Stimulated activated CD4-positive, alpha-beta T cell treated with anti-CD3 and anti-CD28 coated beads, Interleukin-4, amount 100 ng/mL, for 48 hours (primary cell): ENCODE results near the gene OR10T2.
"Not testable (repeated sequence)": the region's sequence is repeated elsewhere in the genome, so short reads cannot be mapped to it uniquely, and the experiment has no call there.

ENCODE experiments used
- DNase-seq, 2 donors: peaks; one replicate each; pipeline ENCODE4 v3.0.0-alpha.2; 2020; ENCODE audit warnings: low read depth in 2 of 2

The OR10T2 gene, protein sequence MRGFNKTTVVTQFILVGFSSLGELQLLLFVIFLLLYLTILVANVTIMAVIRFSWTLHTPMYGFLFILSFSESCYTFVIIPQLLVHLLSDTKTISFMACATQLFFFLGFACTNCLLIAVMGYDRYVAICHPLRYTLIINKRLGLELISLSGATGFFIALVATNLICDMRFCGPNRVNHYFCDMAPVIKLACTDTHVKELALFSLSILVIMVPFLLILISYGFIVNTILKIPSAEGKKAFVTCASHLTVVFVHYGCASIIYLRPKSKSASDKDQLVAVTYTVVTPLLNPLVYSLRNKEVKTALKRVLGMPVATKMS

DNA sequence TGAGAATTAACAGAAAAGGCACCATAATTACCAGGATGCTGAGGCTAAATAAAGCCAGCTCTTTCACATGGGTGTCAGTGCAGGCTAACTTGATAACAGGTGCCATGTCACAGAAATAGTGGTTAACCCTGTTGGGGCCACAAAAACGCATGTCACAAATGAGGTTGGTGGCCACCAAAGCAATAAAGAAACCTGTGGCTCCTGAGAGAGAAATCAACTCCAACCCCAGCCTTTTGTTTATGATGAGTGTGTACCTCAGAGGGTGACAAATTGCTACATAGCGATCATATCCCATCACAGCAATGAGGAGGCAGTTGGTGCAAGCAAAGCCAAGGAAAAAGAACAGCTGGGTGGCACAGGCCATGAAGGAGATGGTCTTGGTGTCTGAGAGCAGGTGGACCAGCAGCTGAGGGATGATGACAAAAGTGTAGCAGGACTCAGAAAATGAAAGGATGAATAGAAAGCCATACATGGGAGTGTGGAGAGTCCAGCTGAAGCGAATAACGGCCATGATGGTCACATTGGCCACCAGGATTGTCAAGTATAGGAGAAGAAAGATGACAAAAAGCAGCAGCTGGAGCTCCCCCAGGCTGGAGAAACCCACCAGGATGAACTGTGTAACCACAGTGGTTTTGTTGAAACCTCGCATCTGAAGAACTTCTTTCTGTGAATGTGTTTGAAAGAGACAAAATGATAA, at the start of gene OR10T2:
Gene OR10T2 (minus strand): TSS at position 649 of the 697 bp plus-strand sequence. CDS start 0 bp downstream, at position 649.
- DNase-seq, result no peak

DNA sequence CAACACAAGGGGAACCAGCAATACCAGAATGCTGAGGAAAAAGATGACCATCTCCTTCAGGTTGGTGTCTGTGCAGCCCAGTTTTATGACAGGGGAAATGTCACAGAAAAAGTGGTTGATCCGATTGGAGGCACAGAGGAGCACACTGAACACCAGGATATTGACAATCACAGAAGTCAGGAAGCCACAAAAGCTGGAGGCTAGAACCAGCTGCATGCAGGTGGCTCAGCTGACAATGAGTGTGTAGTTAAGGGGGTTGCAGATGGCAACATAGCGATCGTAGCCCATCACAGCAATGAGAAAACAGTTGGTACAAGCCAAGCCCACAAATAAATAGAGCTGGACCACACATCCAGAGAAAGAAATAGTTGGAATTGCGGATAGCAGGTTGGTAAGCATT, 46.1 kb upstream of the OR10T2 start:
- no peak for DNase-seq

DNA sequence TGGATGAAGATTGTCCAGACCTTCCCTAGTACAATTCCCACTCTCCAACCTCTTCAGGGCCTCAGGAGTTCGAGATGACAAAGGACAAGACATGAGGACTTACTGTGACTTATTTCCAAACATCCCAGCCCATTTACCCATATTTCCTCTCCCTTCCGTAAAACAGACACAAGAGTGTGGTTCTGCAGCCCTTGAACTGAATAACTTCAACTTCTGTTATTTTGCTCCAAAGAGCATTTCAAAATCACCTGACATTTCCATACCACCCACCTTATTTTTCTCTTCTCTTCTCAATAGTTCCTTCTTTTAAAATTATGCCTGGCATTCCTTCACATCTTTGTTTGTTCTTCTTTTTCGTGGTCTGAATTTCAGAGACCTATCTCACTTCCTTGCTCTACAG, 35.5 kb upstream of the OR10T2 start:
- DNase-seq, result no peak

DNA sequence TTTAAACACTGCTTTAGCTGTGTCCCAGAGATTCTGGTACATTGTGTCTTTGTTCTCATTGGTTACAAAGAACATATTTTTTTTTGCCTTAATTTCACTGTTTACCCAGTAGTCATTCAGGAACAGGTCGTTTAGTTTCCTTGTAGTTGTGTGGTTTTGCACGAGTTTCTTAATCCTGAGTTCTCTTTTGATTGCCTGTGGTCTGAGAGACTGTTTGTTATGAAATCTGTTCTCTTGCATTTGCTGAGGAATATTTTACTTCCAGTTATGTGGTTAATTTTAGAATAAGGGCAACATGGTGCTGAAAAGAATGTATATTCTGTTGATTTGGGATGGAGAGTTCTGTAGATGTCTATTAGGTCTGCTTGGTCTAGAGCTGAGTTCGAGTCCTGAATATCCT, 30.9 kb upstream of the OR10T2 start:
- not testable (repeated sequence) for DNase-seq

DNA sequence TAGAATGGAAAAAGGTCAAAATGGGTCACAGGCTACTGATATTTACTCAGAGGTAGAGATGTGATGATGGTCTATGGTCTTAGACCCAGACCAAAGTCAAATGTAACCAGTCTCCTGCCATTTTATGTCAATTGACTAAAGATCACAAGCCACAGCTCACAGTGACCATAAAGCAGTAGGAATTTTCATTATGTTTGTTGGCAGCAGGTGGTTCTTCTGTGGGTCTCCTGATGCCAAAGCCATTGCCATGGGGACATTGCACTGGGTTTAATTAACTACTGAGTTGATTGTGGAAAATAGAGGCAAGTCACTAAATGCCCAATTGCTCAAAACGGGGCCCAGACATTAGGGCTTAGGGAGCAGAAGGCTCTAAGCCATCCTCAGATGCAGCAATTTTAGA, 26.9 kb upstream of the OR10T2 start, which contains the start of gene OR10K2:
Gene OR10K2 (minus strand): TSS at position 101 of the 400 bp plus-strand sequence. CDS start 5,371 bp downstream, outside the sequence.
- no peak for DNase-seq

DNA sequence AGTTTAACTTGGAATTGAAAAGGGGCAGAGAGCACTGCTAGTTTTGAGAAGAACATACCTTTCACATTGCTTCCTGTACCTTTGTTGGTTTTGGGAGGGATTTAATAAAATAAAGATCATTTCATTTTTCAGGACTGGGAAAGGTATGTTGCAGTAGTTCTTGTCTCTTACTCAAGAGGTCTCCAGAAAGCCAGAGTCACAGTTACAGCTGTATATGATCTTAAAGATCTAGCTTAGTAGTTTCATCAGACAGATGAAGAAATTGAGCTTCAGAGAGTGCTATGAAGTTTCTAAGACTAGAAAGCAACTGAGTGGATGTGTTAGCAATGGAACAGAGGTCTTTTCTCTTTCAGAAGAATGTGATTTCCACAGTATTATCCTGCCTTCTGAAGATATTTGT, 25.8 kb upstream of the OR10T2 start:
- no peak for DNase-seq

DNA sequence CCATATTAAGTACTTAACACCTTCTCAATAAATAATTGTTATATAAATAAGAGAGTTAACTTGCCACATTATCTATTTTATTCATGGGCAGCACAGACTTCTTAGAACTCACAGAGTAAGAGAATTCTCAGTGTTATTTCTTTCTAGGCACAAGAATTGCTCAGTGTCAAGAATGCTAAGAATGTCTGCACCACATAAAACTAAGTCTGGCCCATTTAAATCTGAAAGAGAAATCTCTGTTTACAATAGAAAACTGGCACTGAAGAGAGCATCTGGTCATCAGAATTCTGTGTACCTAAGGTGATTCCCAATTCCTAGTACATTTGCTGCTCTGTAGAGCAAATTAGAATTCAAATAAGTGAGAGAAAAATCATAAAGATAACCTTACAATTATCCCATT, 22.9 kb upstream of the OR10T2 start:
- DNase-seq, result no peak

DNA sequence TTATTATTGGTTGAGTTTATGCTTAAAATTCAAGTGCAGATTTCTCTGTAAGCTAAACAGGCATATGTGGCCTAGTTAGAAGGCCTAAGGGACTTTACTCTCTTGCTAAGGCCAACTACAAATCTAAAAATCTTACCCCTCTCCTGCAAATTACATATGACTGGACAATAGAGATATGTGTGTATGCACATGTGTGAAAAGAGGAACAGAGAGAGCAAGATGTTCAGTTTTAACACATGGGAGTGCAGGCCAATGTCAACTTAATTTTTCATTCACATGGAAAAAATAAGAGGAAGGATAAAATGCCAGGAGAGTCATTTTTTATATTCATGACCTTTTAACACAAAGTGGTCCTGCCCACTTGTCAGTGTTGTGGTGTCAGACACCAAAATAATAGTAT, 18.3 kb upstream of the OR10T2 start:
- no peak for DNase-seq

DNA sequence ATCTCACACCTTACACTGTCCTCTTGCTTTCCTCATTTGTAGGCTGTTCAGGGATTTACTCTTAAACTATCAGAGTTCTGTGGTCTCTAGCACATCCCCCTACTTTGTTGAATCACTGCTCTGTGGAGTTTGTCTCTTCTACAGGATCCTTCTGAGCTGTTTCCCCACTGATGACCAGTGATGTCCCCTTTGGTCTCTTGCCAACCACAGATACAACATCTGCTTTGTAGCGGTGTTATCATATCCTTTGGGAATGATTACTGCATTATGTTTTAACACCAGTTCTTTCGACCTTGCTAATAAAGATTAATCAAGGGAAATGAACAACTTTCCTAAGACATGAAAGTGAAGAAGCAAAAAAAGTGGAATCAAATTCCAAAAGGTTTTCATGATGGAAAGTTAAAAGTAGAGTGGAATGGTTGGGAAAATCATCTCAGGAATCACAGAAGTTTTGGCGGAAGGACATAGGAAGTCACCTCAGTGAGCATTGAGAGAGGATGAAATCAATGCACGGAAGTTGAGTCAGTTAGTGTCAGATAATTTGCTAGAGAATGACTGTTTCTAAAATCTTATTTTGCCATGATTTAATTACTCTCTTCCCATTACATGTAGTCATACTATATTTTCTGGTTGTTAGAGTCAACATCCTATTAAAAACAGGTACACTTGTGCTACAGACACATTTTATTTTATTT, 15.5 kb upstream of the OR10T2 start:
- DNase-seq, result no peak

DNA sequence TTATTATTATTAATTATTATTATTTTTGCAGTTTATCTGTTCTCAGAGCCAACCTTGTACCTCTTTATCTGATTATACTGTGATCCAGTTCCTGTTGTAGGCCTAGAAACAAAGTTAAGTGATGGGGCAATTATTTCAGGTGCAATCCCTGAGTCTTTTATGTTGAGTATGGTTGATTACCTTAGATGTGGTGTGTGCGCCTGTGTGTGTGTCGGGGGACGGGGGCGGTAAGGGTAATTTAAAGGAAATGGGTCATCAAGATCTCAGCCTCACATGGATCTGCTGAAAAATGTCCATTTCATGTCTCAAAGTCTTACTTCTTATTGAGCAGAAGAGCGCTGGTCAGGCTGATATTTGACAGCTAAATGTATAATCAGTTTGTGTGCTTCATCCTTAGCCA, 7.8 kb upstream of the OR10T2 start:
- DNase-seq, result no peak

DNA sequence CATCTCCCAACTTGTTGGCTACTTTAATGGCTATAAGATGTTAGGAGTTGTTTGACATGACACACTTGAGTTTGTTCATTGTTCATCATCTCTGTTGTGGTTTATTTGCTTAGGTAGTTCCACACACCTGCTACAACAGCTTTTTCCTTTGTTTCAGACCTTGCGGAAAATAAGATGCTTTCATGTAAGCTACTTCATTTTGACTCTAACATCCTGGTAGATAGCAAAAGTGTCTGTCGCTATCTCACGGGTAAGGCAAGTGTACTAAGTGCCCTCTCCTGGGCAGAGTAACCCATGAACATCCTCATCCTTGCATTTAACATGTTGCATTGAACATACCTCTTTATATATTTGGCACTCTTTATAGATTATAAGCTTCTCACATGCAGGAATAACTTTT, 1.6 kb upstream of the OR10T2 start:
- DNase-seq, result no peak

DNA sequence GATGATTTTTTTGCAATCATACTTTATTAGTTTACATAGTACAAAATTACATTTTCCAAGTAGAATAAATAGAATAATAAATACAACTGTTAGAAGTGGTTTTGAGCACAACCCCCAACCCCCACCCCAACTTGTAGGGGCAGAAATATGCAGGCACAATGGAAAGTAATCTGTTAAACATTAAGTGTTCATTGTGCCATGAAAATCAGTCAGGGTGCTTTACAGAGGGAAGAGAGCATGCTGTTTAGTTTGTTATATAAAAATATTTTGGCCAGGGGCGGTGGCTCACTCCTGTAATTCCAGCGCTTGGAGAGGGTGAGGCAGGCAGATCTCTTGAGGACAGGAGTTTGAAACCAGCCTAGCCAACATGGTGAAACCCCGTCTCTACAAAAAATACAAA, 2.6 kb downstream of the OR10T2 start:
- DNase-seq, result no peak

DNA sequence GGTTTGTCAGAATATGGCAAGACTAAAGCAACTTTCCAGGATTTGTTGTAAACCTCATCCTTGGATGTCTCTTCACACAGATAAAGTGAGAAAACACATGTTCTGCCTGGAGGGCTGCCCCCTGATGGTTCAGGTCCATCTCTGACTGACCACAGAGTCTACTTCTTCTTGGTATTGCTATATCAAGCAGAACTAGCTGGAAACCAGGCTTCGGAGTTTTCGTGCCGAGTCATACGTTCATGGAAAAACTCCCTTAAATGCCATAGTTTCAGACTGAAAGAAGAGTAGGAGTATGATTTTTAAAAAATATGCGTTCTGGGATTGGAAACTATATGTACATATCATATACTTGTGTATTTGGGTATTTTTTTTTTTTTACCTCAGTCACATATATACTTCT, 5.8 kb downstream of the OR10T2 start:
- no peak for DNase-seq

DNA sequence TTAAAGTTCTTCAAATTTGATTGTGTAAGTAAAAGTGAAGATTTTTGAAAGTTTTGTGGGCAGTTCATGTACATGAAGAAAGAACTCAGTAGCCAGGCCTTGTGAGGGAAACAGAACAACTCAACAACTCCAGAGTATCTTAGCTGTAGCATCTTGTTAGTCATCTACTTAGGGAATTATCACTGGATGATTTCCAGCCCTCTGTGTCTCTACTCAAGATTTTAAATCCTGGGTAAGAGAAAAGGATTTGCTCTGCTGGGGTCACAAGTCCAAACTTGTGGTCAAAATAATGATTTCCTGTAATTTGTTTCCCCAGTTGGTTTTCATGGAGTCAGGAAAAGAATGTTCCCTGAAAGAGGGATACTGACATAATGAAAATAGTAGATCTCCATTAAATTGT, 8.2 kb downstream of the OR10T2 start:
- no peak for DNase-seq

DNA sequence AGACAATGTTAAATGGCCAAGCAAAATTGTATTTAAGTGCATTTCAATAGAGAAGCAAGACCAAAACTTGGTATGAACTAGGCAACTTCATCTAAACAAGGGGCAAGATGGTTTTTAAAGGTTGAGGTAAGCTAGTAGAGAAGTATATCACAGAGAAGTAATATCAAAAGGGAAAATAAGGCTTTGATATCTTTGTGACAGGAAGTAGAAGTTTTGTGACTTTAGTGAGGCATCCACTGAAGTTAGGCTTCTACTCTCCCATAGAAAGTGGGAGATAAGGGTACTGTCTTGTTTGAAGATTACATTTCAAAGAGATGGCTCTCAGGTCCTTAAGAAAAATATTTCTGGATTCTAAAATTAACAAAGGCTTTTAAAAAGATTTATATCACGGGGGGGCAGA, 8.9 kb downstream of the OR10T2 start:
- DNase-seq, result no peak

DNA sequence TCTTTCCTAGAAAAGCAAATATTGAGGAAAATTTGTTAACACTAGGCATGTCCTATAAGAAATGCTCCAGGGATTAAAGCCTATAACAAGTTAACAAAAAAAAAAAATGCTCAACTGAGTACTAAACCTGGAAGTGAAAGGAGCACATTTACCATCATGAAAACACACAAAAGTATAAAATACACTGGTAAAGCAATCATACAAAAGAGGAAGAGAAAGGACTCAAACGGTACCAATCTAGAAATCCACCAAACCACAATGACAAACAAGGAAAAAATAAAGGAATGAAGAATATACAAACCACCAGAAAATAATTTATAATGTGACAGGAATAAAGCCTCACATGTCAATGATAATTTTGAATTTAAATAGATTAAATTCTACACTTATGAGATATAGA, 24.4 kb downstream of the OR10T2 start:
- no peak for DNase-seq

DNA sequence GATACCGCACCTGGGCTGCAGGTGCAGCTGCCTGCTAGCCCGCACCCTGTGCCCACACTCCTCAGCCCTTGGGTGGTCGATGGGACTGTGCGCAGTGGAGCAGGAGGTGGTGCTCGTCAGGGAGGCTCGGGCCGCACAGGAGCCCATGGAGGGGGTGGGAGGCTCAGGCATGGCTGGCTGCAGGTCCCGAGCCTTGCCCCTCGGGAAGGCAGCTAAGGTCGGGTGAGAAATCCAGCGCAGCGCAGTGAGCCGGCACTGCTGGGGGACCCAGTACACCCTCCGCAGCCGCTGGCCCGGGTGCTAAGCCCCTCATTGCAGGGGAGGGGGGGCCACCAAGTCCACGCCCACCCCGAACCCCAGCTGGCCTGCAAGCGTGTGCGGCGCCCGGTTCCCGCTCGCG, 25.2 kb downstream of the OR10T2 start:
- not testable (repeated sequence) for DNase-seq

DNA sequence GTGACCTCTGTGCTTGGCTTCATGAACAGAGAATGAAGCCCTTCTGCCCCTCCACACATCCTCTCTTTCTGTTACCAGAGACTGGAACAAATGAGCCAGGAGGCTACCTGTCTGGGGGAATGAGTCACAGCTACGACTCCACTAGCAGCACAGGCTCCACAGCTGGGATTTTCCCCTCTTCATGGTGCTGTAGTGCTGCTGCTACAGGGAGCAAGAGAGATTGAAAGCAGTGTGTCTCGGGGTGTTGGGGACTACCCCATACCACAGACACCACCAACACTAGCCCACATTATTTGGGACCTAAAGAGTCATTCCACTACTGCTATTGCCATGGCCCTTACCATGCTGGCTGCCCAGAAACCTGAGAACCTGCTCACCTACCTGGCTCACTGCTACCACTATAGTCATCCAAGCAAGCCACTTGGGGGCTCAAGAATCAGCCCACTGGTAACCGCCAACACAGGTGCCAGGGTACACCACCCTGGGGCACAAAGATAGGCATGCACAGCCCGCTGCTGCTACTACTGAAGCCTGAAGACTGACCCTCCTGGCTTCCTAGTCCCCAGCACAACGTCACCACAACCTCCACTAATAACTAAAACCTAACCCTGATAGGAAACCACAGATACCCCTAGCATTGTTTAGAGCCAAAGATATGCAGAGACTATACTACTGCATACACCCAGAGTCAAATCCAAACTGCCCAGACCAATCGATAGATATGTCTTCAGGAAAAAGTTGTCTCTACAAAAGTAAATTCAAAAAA, 27.9 kb downstream of the OR10T2 start:
- peak; percentile 6 to 18 for DNase-seq

DNA sequence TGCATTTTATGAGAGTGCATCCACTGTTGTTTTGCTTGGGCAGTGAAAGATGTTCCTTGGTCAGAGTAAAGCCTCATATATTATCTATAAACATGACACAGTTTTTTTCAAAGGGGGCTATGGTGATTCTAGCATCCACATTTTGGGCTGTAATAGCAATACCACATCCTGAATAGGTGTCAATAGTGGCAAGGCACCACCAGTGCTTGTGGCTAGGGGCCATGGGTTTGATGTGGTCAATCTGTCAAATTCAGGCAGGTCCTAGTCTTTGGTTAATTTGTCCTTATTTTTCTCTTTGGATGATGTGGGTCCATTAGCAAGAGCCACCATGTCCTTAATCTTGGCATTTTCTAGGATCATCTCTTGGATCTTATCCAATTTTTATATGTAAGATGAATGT, 32.5 kb downstream of the OR10T2 start:
- no peak for DNase-seq

DNA sequence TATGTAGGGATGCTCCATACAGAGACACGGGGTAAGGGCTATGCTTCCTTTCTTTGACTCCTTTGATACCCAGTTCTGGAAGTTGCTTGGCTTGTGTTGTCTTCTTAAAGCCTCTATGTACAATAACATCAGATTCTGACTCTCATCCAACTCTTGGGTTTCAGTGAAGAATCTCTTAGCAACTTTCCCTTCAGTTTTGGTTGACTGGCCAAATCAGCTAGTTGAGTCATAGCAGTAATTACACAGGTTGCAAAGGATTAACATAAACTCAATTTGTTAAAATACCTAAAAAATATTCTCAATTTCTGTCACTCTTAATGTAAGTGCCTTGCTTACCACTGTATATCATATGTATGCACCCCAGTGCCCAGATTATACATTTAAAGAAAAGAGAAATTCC, 36.3 kb downstream of the OR10T2 start:
- DNase-seq, result no peak

DNA sequence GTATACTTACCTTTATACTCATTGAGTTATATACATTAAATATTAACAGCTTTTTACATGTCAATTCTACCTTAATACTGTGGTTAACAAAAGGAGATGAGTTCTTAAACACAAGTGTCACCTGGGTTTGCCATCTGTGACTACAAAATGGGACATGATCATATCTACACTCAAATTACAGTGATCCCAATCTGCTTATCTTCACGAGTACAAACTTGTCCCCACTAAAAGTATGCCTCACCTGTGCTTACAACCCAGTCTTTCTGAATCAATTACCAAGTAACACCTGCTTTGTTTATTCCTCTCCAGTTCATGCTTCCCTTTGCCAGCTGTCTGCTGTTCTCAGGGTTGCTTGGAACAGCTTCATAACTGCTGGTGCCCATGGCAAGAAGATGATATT, 36.8 kb downstream of the OR10T2 start:
- no peak for DNase-seq

DNA sequence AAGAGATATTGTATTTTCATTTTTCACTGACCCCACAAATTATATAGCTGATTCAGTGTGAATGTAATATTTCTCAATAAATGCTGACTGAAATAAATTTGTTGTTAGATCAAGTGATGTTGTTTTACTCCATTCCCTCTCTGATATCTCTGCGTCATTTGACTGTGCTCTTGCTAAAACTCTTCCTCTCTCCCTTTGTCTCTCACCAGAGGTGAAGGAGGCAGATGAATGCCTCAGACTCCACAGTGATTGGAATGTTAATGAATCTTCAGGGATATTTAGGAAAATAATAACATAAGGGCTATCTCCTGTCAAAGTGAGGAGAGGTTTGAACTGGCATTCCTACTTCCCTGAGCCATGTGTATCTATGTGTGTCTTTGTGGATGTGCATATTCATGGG, 41.8 kb downstream of the OR10T2 start:
- DNase-seq, result no peak
